GM21423 (cell line): ENCODE results near the gene PYDC1.
"Not testable (repeated sequence)": the region's sequence is repeated elsewhere in the genome, so short reads cannot be mapped to it uniquely, and the experiment has no call there.

Experiments used
- ATAC-seq: cut with Tn5 transposase; IDR thresholded peaks from one replicate; pipeline ENCODE4 v1.9.1; 2021; ENCODE audit warnings: mild to moderate bottlenecking, moderate library complexity; ENCODE audit not compliant: unreplicated experiment

Gene PYDC1

GRCh38 chr16:31181102-31181830, 35.7 kb downstream of the PYDC1 start:
- no peak for ATAC-seq

GRCh38 chr16:31179747-31180459, 37.0 kb downstream of the PYDC1 start, which contains the start of gene FUS:
FUS (plus strand) TSS chr16:31180139; CDS start chr16:31180215, 76 bp downstream.
- ATAC-seq = peak; percentile 62

DNA sequence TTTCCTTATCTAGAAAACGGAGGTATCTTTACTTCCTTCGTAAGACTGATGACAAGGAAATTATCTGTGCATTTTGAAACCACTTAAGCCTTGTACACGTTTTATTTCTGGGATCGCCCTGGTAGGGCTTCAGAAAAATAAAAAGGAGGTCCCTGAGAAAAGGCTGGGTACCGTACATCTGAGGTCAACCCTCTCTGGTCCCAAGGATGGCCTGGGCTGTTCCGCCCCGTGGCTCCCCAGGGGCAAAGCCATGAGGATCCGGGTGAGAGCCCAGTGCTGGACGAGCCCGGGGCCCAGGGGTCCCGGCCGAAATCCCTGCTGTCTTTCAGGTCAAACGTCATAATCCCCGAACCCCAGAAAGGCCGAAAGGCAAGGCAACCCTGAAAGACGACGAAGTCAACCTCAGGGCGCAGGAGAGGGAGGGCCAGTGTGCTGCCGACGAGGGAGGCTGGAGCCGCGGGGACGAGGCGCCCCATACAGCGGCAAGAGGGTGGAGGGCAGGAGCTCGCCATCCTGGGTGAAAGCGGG, 37.7 kb downstream of the PYDC1 start:
- peak; percentile 1 for ATAC-seq

DNA sequence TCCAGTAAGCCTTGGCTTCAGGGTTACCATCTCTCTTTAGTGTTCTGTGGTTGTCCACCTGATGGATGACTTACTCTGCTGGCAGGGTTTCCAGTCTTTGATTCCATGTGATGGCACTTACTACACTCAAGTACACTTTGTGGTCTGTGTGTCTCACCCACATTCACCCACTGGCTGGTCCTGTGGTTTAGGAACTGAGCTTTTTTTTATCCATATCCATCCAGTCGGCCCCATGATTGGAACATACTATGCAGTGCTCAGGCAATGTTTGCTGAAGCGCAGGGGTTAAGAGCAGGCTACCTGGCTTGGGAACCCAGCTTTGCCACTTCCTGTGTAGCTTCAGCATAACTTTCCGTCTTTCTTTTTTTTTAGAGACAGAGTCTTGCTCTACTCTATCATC, 39.8 kb downstream of the PYDC1 start:
- ATAC-seq = no peak

- ATAC-seq = not testable (repeated sequence)
Observed at GRCh38 chr16:31170048-31170447, 46.9 kb downstream of the PYDC1 start.

- ATAC-seq = no peak
Observed at GRCh38 chr16:31168848-31169247, 48.1 kb downstream of the PYDC1 start.

GRCh38 chr16:31167315-31167714, 49.6 kb downstream of the PYDC1 start:
- ATAC-seq = no peak
